Mesendoderm (in vitro differentiated cells): ENCODE results near the gene CA10.

Experiments used
- DNase-seq: peaks from one replicate; pipeline ENCODE4 v3.0.0; 2013
- H2AK5ac ChIP-seq: 2 replicates; pipeline ENCODE4 v1.6.1; 2013; ENCODE audit warnings: low read length, inconsistent platforms
- H2BK120ac ChIP-seq: 2 replicates; pipeline ENCODE4 v1.6.1; 2013; ENCODE audit warnings: low read depth, mild to moderate bottlenecking, low read length, moderate library complexity, mixed read lengths
- H2BK15ac ChIP-seq: replicated peaks from 2 replicates; pipeline ENCODE4 v1.6.1; 2013; ENCODE audit warnings: low read depth, mild to moderate bottlenecking, moderate library complexity
- H2BK5ac ChIP-seq: 2 replicates; pipeline ENCODE4 v1.6.1; 2013; ENCODE audit warnings: low read length, inconsistent platforms
- H3K18ac ChIP-seq: 2 replicates; pipeline ENCODE4 v1.6.1; 2013; ENCODE audit warnings: mild to moderate bottlenecking, low read length, mixed read lengths
- H3K23ac ChIP-seq: one replicate; pipeline ENCODE4 v1.6.1; 2013; ENCODE audit warnings: low read length
- H3K27ac ChIP-seq: 2 replicates; pipeline ENCODE4 v1.5.1; 2013; ENCODE audit warnings: low read depth, mild to moderate bottlenecking, inconsistent platforms, low read length, moderate library complexity
- H3K27me3 ChIP-seq: 2 replicates; pipeline ENCODE4 v1.6.1; 2013; ENCODE audit warnings: low read length, control low read depth, mild to moderate bottlenecking, inconsistent platforms; ENCODE audit not compliant: insufficient read depth, poor library complexity
- H3K36me3 ChIP-seq: 2 replicates; pipeline ENCODE4 v1.6.1; 2013; ENCODE audit warnings: low read length, inconsistent platforms; ENCODE audit not compliant: control insufficient read depth, insufficient read depth
- H3K4ac ChIP-seq: one replicate; pipeline ENCODE4 v1.6.1; 2013; ENCODE audit warnings: low read depth, mild to moderate bottlenecking, low read length, moderate library complexity
- H3K4me1 ChIP-seq: 2 replicates; pipeline ENCODE4 v1.6.1; 2013; ENCODE audit warnings: low read depth, low read length, inconsistent platforms; ENCODE audit not compliant: control insufficient read depth
- H3K4me2 ChIP-seq: 2 replicates; pipeline ENCODE4 v1.6.1; 2013; ENCODE audit warnings: low read length
- H3K4me3 ChIP-seq: 2 replicates; pipeline ENCODE4 v1.5.1; 2013; ENCODE audit warnings: mild to moderate bottlenecking, low read length
- H3K56ac ChIP-seq: one replicate; pipeline ENCODE4 v1.6.1; 2013; ENCODE audit warnings: low read length
- H3K79me1 ChIP-seq: 2 replicates; pipeline ENCODE4 v1.6.1; 2013; ENCODE audit warnings: low read length, inconsistent platforms
- H3K79me2 ChIP-seq: 2 replicates; pipeline ENCODE4 v1.6.1; 2013; ENCODE audit warnings: mild to moderate bottlenecking, low read length; ENCODE audit not compliant: control insufficient read depth, insufficient read depth
- H3K9ac ChIP-seq: 2 replicates; pipeline ENCODE4 v1.6.1; 2013; ENCODE audit warnings: low read length, inconsistent platforms
- H4K5ac ChIP-seq: one replicate; pipeline ENCODE4 v1.6.1; 2013; ENCODE audit warnings: low read length
- H4K8ac ChIP-seq: one replicate; pipeline ENCODE4 v1.6.1; 2013; ENCODE audit warnings: low read depth, mild to moderate bottlenecking, control low read depth, low read length, moderate library complexity
- WGBS: extraction: QIAGEN DNeasy Blood & Tissue Kit; methylation state at CpG from one replicate; pipeline ENCODE4 v1.1.7; 2013; ENCODE audit warnings: low lambda C conversion rate, missing lambda C conversion rate; ENCODE audit not compliant: insufficient coverage; ENCODE audit errors: extremely low coverage; 5-methylcytosine and 5-hydroxymethylcytosine counted together

CA10 gene

DNA sequence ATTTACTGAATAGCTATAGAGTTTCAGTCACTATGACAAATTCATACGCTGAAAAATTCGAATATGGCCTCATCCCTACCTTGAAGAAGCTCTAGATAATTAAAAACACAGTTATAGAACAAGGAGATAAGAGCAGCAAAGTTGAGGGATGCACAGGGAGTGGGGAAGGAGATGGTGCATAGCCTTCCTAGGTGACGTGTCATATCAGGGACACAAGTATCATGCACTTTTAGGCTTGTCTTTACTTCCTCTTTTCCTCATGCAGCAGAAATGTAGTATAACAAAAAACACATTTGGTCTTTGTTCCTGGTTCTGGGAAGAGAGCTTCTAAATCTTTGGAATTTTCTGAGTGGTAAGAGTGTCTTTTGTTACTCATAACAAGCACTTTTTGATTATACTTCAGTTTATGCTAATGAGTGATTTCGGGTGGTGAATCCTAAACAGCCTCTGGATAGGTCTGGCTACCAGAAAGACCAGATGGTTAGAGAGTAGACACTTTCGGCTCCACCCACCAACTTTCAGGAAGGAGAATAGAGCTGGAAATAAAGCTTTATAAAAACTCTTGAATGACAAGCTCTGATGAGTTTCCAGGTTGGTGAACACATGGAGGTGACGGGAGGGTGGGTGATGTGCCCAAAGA lies 556.8 kb downstream of the CA10 start:
- H4K5ac ChIP-seq: no peak overlapping the region

DNA sequence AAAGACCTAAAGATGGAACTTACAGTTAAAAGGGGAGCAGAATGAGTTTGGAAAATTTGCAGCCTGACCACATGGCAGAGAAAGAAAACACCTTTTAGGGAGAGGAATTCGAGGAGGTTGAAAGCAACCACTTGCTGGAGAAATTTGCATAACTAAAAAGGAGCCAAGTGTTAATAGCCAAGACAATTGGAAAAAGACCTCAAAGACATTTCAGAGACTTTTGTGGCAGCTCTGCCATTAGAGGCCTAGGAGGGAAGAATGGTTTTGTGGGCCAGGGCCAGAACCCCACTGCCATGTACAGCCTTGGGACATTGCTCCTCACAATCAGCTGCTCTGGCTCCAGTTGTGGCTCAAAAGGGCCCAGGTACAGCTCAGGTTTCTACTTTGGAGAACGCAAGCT lies 559.7 kb downstream of the CA10 start:
- no CpG with 5 or more reads among the region's 2 CpGs for WGBS
- Histone ChIP-seq H3K79me2 (no peaks in the 10 kb centered on the region), H3K4ac (no peak overlapping the region), H4K5ac (no peak overlapping the region), H3K27me3 (no peaks in the 10 kb centered on the region), H2BK15ac (no peak overlapping the region), H3K23ac (no peak overlapping the region), H3K9ac (no peak overlapping the region), H3K79me1 (no peaks in the 10 kb centered on the region), H3K18ac (peak overlapping the region; percentile 61), H3K4me2 (no peak overlapping the region), H3K4me1 (no peaks in the 10 kb centered on the region), H3K4me3 (no peak overlapping the region), H3K36me3 (no peaks in the 10 kb centered on the region), H2BK120ac (no peak overlapping the region), H3K27ac (no peak overlapping the region), H3K56ac (no peak overlapping the region), H4K8ac (no peak overlapping the region), H2AK5ac (no peak overlapping the region), H2BK5ac (no peak overlapping the region)
- DNase-seq: peak; percentile 22

More for the DNA sequence above, 556.8 kb downstream of the CA10 start:
- H3K27me3 ChIP-seq: no peaks in the 10 kb centered on the region
- H3K4ac ChIP-seq: no peak overlapping the region
- no peak overlapping the region for H2BK5ac ChIP-seq
- no peak overlapping the region for H3K23ac ChIP-seq
- no peak overlapping the region for H2BK15ac ChIP-seq
- H2AK5ac ChIP-seq: no peak overlapping the region
- no peak overlapping the region for H3K56ac ChIP-seq
- H3K79me1 ChIP-seq: no peaks in the 10 kb centered on the region
- no peak overlapping the region for H3K27ac ChIP-seq
- no peak overlapping the region for H3K18ac ChIP-seq
- no peak overlapping the region for H2BK120ac ChIP-seq
- no peaks in the 10 kb centered on the region for H3K36me3 ChIP-seq
- H3K4me2 ChIP-seq: no peak overlapping the region
- no peaks in the 10 kb centered on the region for H3K79me2 ChIP-seq
- WGBS: no CpG with 5 or more reads among the region's 6 CpGs
- no peak for DNase-seq
- H3K4me1 ChIP-seq: no peaks in the 10 kb centered on the region
- H3K9ac ChIP-seq: no peak overlapping the region
- no peak overlapping the region for H3K4me3 ChIP-seq
- H4K8ac ChIP-seq: no peak overlapping the region

DNA sequence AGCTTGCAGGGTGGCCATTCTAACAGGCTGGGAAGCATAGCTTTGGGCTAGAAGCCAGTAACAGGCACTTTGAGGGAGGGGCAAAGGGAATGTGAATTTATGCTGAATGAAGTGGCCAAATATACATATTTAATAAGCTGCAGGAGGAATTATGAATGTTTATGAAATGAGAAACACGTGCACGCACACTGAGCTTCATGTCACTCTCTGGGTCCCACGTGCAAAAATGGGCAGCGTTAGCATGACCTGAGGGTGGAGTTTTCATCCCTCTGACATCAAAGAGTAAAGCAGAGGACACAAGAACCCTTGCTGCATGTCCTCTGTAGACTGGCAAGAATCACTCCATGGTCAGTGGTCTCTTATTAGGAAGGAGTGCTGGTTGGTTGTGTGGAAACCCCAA lies 561.2 kb downstream of the CA10 start:
- Histone ChIP-seq H4K5ac (no peak overlapping the region), H3K4me3 (no peak overlapping the region), H3K56ac (no peak overlapping the region), H2BK5ac (no peak overlapping the region), H3K79me2 (no peaks in the 10 kb centered on the region), H2AK5ac (no peak overlapping the region), H3K27me3 (no peaks in the 10 kb centered on the region), H3K18ac (no peak overlapping the region), H3K23ac (no peak overlapping the region), H2BK15ac (no peak overlapping the region), H3K9ac (no peak overlapping the region), H4K8ac (no peak overlapping the region), H3K4me2 (no peak overlapping the region), H3K27ac (no peak overlapping the region), H3K4me1 (no peaks in the 10 kb centered on the region), H2BK120ac (no peak overlapping the region), H3K79me1 (no peaks in the 10 kb centered on the region), H3K36me3 (no peaks in the 10 kb centered on the region), H3K4ac (no peak overlapping the region)
- no CpG with 5 or more reads among the region's 4 CpGs for WGBS
- no peak for DNase-seq

DNA sequence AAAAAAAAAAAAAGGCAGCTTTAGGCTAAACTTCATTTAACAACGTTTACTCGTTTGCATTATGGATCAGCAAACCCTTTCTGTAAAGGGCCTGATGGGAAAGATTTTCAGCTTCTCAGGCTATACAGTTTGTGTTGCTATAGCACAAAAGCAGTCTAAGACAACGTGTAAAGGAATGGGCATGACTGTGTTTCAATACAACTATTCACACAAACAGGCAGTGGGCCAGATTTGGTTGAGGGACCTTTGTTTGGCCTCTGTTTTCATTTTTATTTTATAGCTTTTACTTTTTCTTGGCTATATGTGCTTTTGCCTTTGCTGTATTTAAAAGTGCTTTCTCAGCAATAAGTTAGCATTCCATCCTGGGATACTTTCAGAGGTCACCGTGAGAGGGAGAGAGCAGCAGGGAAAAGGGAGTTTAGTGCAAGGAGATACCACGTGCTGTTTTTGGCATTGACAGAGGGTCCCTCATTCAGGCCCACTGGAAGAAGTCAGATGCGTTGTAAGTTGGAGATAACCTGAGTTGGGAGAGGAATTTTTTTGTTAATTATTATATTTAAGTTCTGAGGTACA lies 562.6 kb downstream of the CA10 start:
- no CpG with 5 or more reads among the region's 6 CpGs for WGBS
- no peak for DNase-seq
- H3K4me3 ChIP-seq: no peak overlapping the region
- no peak overlapping the region for H2AK5ac ChIP-seq
- H3K79me1 ChIP-seq: no peaks in the 10 kb centered on the region
- no peak overlapping the region for H4K5ac ChIP-seq
- no peak overlapping the region for H3K56ac ChIP-seq
- H2BK5ac ChIP-seq: no peak overlapping the region
- H3K4ac ChIP-seq: no peak overlapping the region
- no peaks in the 10 kb centered on the region for H3K27me3 ChIP-seq
- H3K18ac ChIP-seq: no peak overlapping the region
- no peak overlapping the region for H3K27ac ChIP-seq
- no peaks in the 10 kb centered on the region for H3K4me1 ChIP-seq
- no peak overlapping the region for H3K9ac ChIP-seq
- no peak overlapping the region for H3K23ac ChIP-seq
- no peak overlapping the region for H3K4me2 ChIP-seq
- no peaks in the 10 kb centered on the region for H3K36me3 ChIP-seq
- no peak overlapping the region for H4K8ac ChIP-seq
- no peak overlapping the region for H2BK15ac ChIP-seq
- no peaks in the 10 kb centered on the region for H3K79me2 ChIP-seq
- H2BK120ac ChIP-seq: no peak overlapping the region

DNA sequence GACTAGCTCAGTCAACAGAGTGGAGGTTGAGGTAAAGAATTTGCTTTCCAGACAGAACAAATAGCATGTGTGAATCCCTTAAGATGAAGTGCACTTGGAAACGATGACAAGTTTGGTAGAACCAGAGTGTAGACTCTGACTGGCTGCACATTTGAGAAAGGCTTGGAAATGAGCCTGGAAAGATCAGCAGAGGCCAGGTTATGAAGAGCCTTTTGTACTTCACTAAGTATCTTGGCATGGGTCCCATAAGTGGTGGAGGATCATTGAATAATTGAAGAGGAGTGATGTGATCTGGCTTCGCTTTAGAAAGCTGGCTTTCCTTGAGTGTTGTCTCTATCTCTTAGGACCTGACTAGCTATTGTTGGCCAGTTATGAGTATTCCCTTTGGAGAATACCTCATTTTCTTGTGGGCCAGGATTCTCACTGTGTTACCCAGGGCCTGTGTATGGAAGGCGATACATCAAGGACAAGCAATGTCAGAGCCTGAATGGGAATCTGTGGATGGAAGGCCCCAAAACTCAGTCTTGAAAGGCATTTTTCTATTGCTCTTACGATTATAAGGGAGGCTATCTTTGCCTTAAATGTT lies 568.4 kb downstream of the CA10 start:
- no peak overlapping the region for H3K27ac ChIP-seq
- no peak for DNase-seq
- no peaks in the 10 kb centered on the region for H3K27me3 ChIP-seq
- H3K79me1 ChIP-seq: no peaks in the 10 kb centered on the region
- no peak overlapping the region for H4K8ac ChIP-seq
- H3K4me3 ChIP-seq: no peak overlapping the region
- no peaks in the 10 kb centered on the region for H3K4me1 ChIP-seq
- no peak overlapping the region for H2BK5ac ChIP-seq
- WGBS: no CpG with 5 or more reads among the region's 4 CpGs
- no peak overlapping the region for H3K9ac ChIP-seq
- H2BK15ac ChIP-seq: no peak overlapping the region
- H3K79me2 ChIP-seq: no peaks in the 10 kb centered on the region
- H3K56ac ChIP-seq: no peak overlapping the region
- no peak overlapping the region for H4K5ac ChIP-seq
- H3K4ac ChIP-seq: no peak overlapping the region
- no peak overlapping the region for H2AK5ac ChIP-seq
- no peaks in the 10 kb centered on the region for H3K36me3 ChIP-seq
- no peak overlapping the region for H3K4me2 ChIP-seq
- H3K23ac ChIP-seq: no peak overlapping the region
- H2BK120ac ChIP-seq: no peak overlapping the region
- no peak overlapping the region for H3K18ac ChIP-seq
